ENCODE results near the gene SSBP4.

Gene SSBP4

GRCh38 chr19:18422530-18423191 is 3.5 kb downstream of the SSBP4 start:
- peak in 1 of 5 donors; percentile 63 for DNase-seq

GRCh38 chr19:18423258-18424020 is 4.2 kb downstream of the SSBP4 start:
- DNase-seq = no peak

- no peak for DNase-seq
These were observed 5.1 kb downstream of the SSBP4 start for GRCh38 chr19:18424122-18424889.

GRCh38 chr19:18424890-18425514 is 5.8 kb downstream of the SSBP4 start:
- no peak for DNase-seq

GRCh38 chr19:18425515-18426415 is 6.6 kb downstream of the SSBP4 start:
- no peak for DNase-seq

- DNase-seq = no peak
These were observed 7.2 kb downstream of the SSBP4 start for GRCh38 chr19:18426416-18426767.

- no peak for DNase-seq
These were observed 8.0 kb downstream of the SSBP4 start for GRCh38 chr19:18427080-18427742.

GRCh38 chr19:18427743-18428113 is 8.5 kb downstream of the SSBP4 start:
- DNase-seq = no peak

GRCh38 chr19:18428173-18428786 is 9.1 kb downstream of the SSBP4 start:
- no peak for DNase-seq

- peak; percentile 77 to 86 (median 84) for DNase-seq
These were observed 9.8 kb downstream of the SSBP4 start for GRCh38 chr19:18428787-18429674.

- DNase-seq = no peak
These were observed 10.7 kb downstream of the SSBP4 start for GRCh38 chr19:18429717-18430416.

GRCh38 chr19:18430417-18431144 is 11.4 kb downstream of the SSBP4 start:
- no peak for DNase-seq

- no peak for DNase-seq
These were observed 12.4 kb downstream of the SSBP4 start for GRCh38 chr19:18431351-18432197.

- no peak for DNase-seq
These were observed 13.2 kb downstream of the SSBP4 start for GRCh38 chr19:18432275-18433014.

GRCh38 chr19:18433015-18433691 is 14.0 kb downstream of the SSBP4 start:
- no peak for DNase-seq

GRCh38 chr19:18433735-18434398 is 14.7 kb downstream of the SSBP4 start:
- DNase-seq = no peak

Measured in T-helper 1 cell (primary cell).